Keratinocyte (primary cell): ENCODE measurements around the gene GNPTAB. TPM values are rescaled to one million over a fixed set of nuclear protein-coding genes. Genes with fewer than 3 reads are reported as not detected.

Experiments used
- DNase-seq: peaks from one replicate; pipeline ENCODE4 v3.0.0-alpha.2; 2011; ENCODE audit warnings: low read depth, missing footprints, low spot score
- FAIRE-seq: peaks from 2 replicates; lab custom pipeline; 2011; peaks lifted over from hg19 to GRCh38; lab: Jason Lieb, UNC
- H2AFZ ChIP-seq: 2 replicates; pipeline ENCODE4 v1.6.0; 2012; ENCODE audit warnings: low read length, control low read depth, inconsistent platforms; ENCODE audit not compliant: control insufficient read depth
- H3K27ac ChIP-seq: 2 replicates; pipeline ENCODE4 v1.5.1; 2011; ENCODE audit warnings: low read length; ENCODE audit not compliant: control insufficient read depth, insufficient read depth
- H3K27me3 ChIP-seq: 3 replicates; pipeline ENCODE4 v1.6.0; 2011; ENCODE audit warnings: low read length; ENCODE audit not compliant: control insufficient read depth, insufficient read depth; ENCODE audit errors: extremely low read depth
- H3K36me3 ChIP-seq, 2 experiments: 2 replicates in 1 of 2; 3 replicates in 1 of 2; pipeline ENCODE4 v1.5.1; 2011; ENCODE audit warnings: low read length in 2 of 2, mild to moderate bottlenecking in 1 of 2; ENCODE audit not compliant: control insufficient read depth in 2 of 2, insufficient read depth in 2 of 2; ENCODE audit errors: extremely low read depth in 1 of 2
- H3K4me1 ChIP-seq: 3 replicates; pipeline ENCODE4 v1.5.1; 2011; ENCODE audit warnings: low read length; ENCODE audit not compliant: control insufficient read depth, insufficient read depth; ENCODE audit errors: extremely low read depth
- H3K4me2 ChIP-seq: 3 replicates; pipeline ENCODE4 v1.6.0; 2011; ENCODE audit warnings: low read depth, low read length; ENCODE audit not compliant: control insufficient read depth, insufficient read depth; ENCODE audit errors: extremely low read depth
- H3K4me3 ChIP-seq, 3 experiments: fragments of 200-600 bp in 1 of 3; sonication (generic) in 1 of 3; 2 replicates in 2 of 3; 3 replicates in 1 of 3; pipeline ENCODE4 v1.5.1; 2011 to 2016; ENCODE audit warnings: low read length in 3 of 3, mild to moderate bottlenecking in 3 of 3, control low read depth in 2 of 3, inconsistent platforms in 1 of 3, low read depth in 1 of 3, mixed read lengths in 1 of 3, mixed run types in 1 of 3, moderate library complexity in 1 of 3; ENCODE audit not compliant: control insufficient read depth in 2 of 3, insufficient read depth in 2 of 3; ENCODE audit errors: extremely low read depth in 1 of 3
- H3K79me2 ChIP-seq: 2 replicates; pipeline ENCODE4 v1.6.0; 2012; ENCODE audit warnings: low read length; ENCODE audit not compliant: control insufficient read depth, insufficient read depth
- H3K9ac ChIP-seq: 3 replicates; pipeline ENCODE4 v1.6.0; 2011; ENCODE audit warnings: low read length; ENCODE audit not compliant: control insufficient read depth, insufficient read depth; ENCODE audit errors: extremely low read depth
- H3K9me1 ChIP-seq: 3 replicates; pipeline ENCODE4 v1.6.0; 2011; ENCODE audit warnings: low read length; ENCODE audit not compliant: control insufficient read depth, insufficient read depth; ENCODE audit errors: extremely low read depth
- H3K9me3 ChIP-seq: 2 replicates; pipeline ENCODE4 v1.5.1; 2012; ENCODE audit warnings: low read depth, low read length; ENCODE audit not compliant: control insufficient read depth
- H4K20me1 ChIP-seq: 3 replicates; pipeline ENCODE4 v1.6.0; 2011; ENCODE audit warnings: low read length; ENCODE audit not compliant: control insufficient read depth, insufficient read depth; ENCODE audit errors: extremely low read depth
- CTCF ChIP-seq, 3 experiments: IDR thresholded peaks in 1 of 3; conservative IDR thresholded peaks in 1 of 3; optimal IDR thresholded peaks in 1 of 3; 2 replicates in 2 of 3; 3 replicates in 1 of 3; pipeline versions ENCODE3 to v1.5.1; 2011; ENCODE audit warnings: low read length in 3 of 3, mild to moderate bottlenecking in 3 of 3, moderate library complexity in 2 of 3, control low read depth in 1 of 3, inconsistent platforms in 1 of 3; ENCODE audit not compliant: insufficient read depth in 2 of 3; ENCODE audit errors: extremely low read depth in 1 of 3
- EZH2 ChIP-seq: IDR thresholded peaks from one replicate; pipeline ENCODE4 v1.6.1; 2012; ENCODE audit warnings: inconsistent platforms, mild to moderate bottlenecking, low read length, moderate library complexity
- dilution Hi-C: fragments of 300-500 bp; cut with MboI; formaldehyde crosslinking; loops from one replicate; pipeline ENCODE4 v1.7.0; 2020; ENCODE audit warnings: low sequenced_read_pairs; ENCODE audit not compliant: extremely low pct_ligation_motif_present
- polyA plus RNA-seq, 5 experiments: library from polyadenylated mRNA; depleted of rRNA in 3 of 5; stranded (reverse) in 3 of 5; stranded (forward) in 1 of 5; unstranded in 1 of 5; fragments of >200 nt; gene quantifications; 1 replicate in 1 of 5; 2 replicates in 3 of 5; 3 replicates in 1 of 5; pipeline versions ENCODE4 v1.2.1 to v1.2.3, GENCODE V29; 2011 to 2012; ENCODE audit warnings: missing spikeins in 2 of 5, low read depth in 1 of 5, low replicate concordance in 1 of 5

The GNPTAB gene
- polyA plus RNA-seq, 1 donor (not counting 4 experiments of a cell fraction or from before 2014, with no cell fraction given): 35.7 TPM

- Histone ChIP-seq H3K9me3 (no peaks in the 10 kb centered on the region), H3K9me1 (no peaks in the 10 kb centered on the region), H3K4me2 (no peak overlapping the region), H2AFZ (no peak overlapping the region), H3K4me3 (no peak overlapping the region), H3K4me1 (peaks cover 26% of the 10 kb centered on the region), H3K36me3 (no peaks in the 10 kb centered on the region), H3K27ac (no peak overlapping the region), H4K20me1 (no peaks in the 10 kb centered on the region), H3K27me3 (no peaks in the 10 kb centered on the region), H3K79me2 (no peaks in the 10 kb centered on the region), H3K9ac (no peak overlapping the region)
- no peak for TF ChIP-seq CTCF (optimal IDR thresholded peaks at IDR 0.05 in 1 of 3, IDR thresholded peaks at IDR 0.05 in 1 of 3, conservative IDR thresholded peaks at IDR 0.05 in 1 of 3; ENCODE audit: extremely low read depth in 1 of 3, insufficient read depth in 2 of 3, low read length in 3 of 3)
- TF ChIP-seq EZH2: no peak
- no peak for DNase-seq
- dilution Hi-C loops: no loop called here
- no peak for FAIRE-seq
Measured at GRCh38 chr12:101859664-101860607, 29.2 kb upstream of the GNPTAB start.

GRCh38 chr12:101858361-101858760 is 27.6 kb upstream of the GNPTAB start:
- Histone ChIP-seq H3K4me1 (peaks cover 30% of the 10 kb centered on the region), H3K36me3 (no peaks in the 10 kb centered on the region), H3K27me3 (no peaks in the 10 kb centered on the region), H3K4me3 (no peak overlapping the region), H3K9ac (no peak overlapping the region), H3K4me2 (no peak overlapping the region), H2AFZ (no peak overlapping the region), H4K20me1 (no peaks in the 10 kb centered on the region), H3K79me2 (no peaks in the 10 kb centered on the region), H3K27ac (no peak overlapping the region), H3K9me3 (no peaks in the 10 kb centered on the region), H3K9me1 (no peaks in the 10 kb centered on the region)
- FAIRE-seq (no peak), DNase-seq (no peak)
- dilution Hi-C loops: no loop called here
- TF ChIP-seq EZH2 (no peak), CTCF (optimal IDR thresholded peaks at IDR 0.05 in 1 of 3, IDR thresholded peaks at IDR 0.05 in 1 of 3, conservative IDR thresholded peaks at IDR 0.05 in 1 of 3; ENCODE audit: extremely low read depth in 1 of 3, insufficient read depth in 2 of 3, low read length in 3 of 3) (no peak)
